Ovary (tissue), 9 donors: ENCODE data around the gene MRO. TPM values are rescaled to one million over a fixed set of nuclear protein-coding genes. Genes with fewer than 3 reads are reported as not detected.

Experiments used
- DNase-seq, 5 donors: peaks; one replicate each; pipeline ENCODE4 v3.0.0-alpha.2; 2019 to 2020
- H3K27ac ChIP-seq, 2 donors: fragments of 200-600 bp; one replicate each; pipeline versions ENCODE4 v1.5.1 to v1.8.0; 2019 to 2022
- H3K27me3 ChIP-seq: fragments of 200-600 bp; one replicate; pipeline ENCODE4 v1.8.0; 2022
- H3K36me3 ChIP-seq: fragments of 200-600 bp; sonication (generic); one replicate; pipeline ENCODE4 v1.5.1; 2019
- H3K4me1 ChIP-seq: one replicate; pipeline ENCODE4 v1.8.1; 2013; ENCODE audit warnings: mild to moderate bottlenecking, moderate library complexity; ENCODE audit not compliant: insufficient read depth
- H3K4me3 ChIP-seq: fragments of 200-600 bp; sonication (generic); one replicate; pipeline ENCODE4 v1.5.1; 2017
- H3K9me3 ChIP-seq, 2 donors: fragments of 200-600 bp in 1 of 2; sonication (generic) in 1 of 2; one replicate each; pipeline versions ENCODE4 v1.5.1 to v1.8.1; 2013 to 2019; ENCODE audit warnings: mild to moderate bottlenecking in 1 of 2, moderate library complexity in 1 of 2
- CTCF ChIP-seq, 3 donors: fragments of 450-650 bp in 2 of 3; fragments of 200-600 bp in 1 of 3; IDR thresholded peaks; one replicate each; pipeline versions ENCODE4 v1.5.1 to v1.8.0; 2016 to 2022; ENCODE audit warnings: antibody characterized with exemption in 3 of 3, mild to moderate bottlenecking in 1 of 3
- EP300 ChIP-seq: sonication (generic); formaldehyde crosslinking; IDR thresholded peaks from one replicate; pipeline ENCODE4 v1.6.1; 2017; ENCODE audit warnings: antibody characterized with exemption
- POLR2A ChIP-seq: fragments of 450-650 bp; IDR thresholded peaks from one replicate; pipeline ENCODE4 v1.6.1; 2017; ENCODE audit warnings: antibody characterized with exemption, mild to moderate bottlenecking, moderate library complexity
- WGBS, 3 donors: extraction: QIAGEN DNeasy Blood & Tissue Kit in 1 of 3; methylation state at CpG; one replicate each; pipeline versions ENCODE4 v1.1.5 to v1.1.7; 2013 to 2017; 5-methylcytosine and 5-hydroxymethylcytosine counted together
- intact Hi-C, 4 donors: fragments of 100-400 bp; cut with DNase I; formaldehyde crosslinking; loops; one replicate each; pipeline versions ENCODE4 v1.11.0 to v1.15.1; 2022 to 2023
- polyA plus RNA-seq, 2 donors: library from polyadenylated mRNA; stranded (reverse); fragments of 200-250 nt in 1 of 2; fragments of 350-450 nt in 1 of 2; fragmentation: Illumina TruSeq in 1 of 2; extraction: RNeasy Lipid Tissue Mini Kit (QIAGEN cat#74804) in 1 of 2; gene quantifications; one replicate each; pipeline ENCODE4 v1.2.3, GENCODE V29; 2013 to 2014
- total RNA-seq, 7 donors: library from RNA; depleted of rRNA in 2 of 7; stranded (reverse); fragments of >200 nt in 2 of 7; fragmentation: NEBNext Ultra II Directional in 3 of 7; extraction: Animal tissue kit (Norgen Biotek cat#: 25700) in 3 of 7; gene quantifications; one replicate each; pipeline versions ENCODE4 v1.1.0 to v1.2.4, GENCODE V29; 2016 to 2023
- donor health status: DM: no; HTN: no; CAD: no; lungs with moderate emphysema.
- donor health status: DM: no; HTN: no; CAD: no.
- donor health status: Bipolar disorder and iron deficiency.
- donor health status: DM: yes; HTN: yes; CAD: no.
- donor health status: DM: no; HTN: no; CAD: no.
- donor health status: DM: yes; HTN: yes; CAD: no.

Gene MRO
- total and polyA plus RNA-seq, 9 donors: 0.73 to 238 (median 3.2) TPM

DNA sequence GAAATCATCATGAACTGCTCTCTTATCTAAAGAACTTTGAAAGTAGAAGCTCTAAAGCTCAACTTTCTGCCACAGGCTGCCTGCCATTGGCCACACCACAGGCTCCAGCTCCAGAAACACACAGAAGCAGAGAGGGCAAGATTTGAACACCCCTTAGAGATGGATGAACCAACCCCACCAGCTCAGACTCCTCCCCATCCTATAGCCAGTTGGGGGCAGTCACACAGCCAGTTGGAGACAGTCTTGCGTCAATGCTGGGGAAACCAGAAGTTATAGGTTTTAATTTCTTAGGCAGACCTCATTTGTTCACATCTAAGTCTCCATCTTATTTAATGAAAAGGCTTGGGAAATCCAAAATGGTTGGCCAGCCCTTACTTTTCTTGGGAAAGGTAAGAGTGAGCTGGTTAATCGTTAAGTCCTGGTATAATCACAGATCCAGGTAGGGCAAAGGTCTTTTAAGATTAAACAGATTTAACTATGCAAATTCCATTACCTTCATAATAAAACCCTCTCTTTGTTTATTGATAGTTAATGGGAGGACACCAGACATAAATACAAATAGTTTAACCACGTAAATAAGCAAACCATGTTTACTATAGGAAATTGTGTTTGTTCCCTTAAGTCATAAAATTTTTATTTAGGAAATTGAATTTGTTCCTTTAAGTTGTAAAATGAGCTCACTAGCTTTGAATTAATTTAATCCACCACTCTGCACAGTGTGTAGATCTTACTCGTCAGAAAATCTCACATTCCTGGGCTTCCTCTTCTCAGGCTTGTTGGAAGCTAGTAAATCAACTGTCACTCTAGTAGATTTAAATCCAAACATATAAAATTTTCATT is 28.0 kb downstream of the MRO start:
- H3K9me3 ChIP-seq: no peaks in the 10 kb centered on the region
- no peak for TF ChIP-seq POLR2A
- TF ChIP-seq EP300: no peak
- no peak for TF ChIP-seq CTCF (IDR thresholded peaks at IDR 0.05)
- H3K27ac ChIP-seq: no peak overlapping the region
- WGBS, 3 donors: 78 to 87% (median 78%) methylated on average over 4 of the region's 4 CpGs
- DNase-seq: no peak
- no peak overlapping the region for H3K4me3 ChIP-seq
- no peaks in the 10 kb centered on the region for H3K4me1 ChIP-seq
- H3K27me3 ChIP-seq: no peaks in the 10 kb centered on the region
- intact Hi-C loops: no loop called here
- H3K36me3 ChIP-seq: no peaks in the 10 kb centered on the region

GRCh38 chr18:50790948-50791347 is 28.9 kb downstream of the MRO start:
- Histone ChIP-seq H3K9me3 (no peaks in the 10 kb centered on the region), H3K27me3 (no peaks in the 10 kb centered on the region), H3K36me3 (no peaks in the 10 kb centered on the region), H3K4me3 (no peak overlapping the region), H3K27ac (no peak overlapping the region), H3K4me1 (no peaks in the 10 kb centered on the region)
- TF ChIP-seq POLR2A: no peak
- intact Hi-C loops: no loop called here
- 54 to 60% (median 60%) methylated on average over 3 of the region's 3 CpGs for WGBS, 3 donors
- DNase-seq: no peak

DNA sequence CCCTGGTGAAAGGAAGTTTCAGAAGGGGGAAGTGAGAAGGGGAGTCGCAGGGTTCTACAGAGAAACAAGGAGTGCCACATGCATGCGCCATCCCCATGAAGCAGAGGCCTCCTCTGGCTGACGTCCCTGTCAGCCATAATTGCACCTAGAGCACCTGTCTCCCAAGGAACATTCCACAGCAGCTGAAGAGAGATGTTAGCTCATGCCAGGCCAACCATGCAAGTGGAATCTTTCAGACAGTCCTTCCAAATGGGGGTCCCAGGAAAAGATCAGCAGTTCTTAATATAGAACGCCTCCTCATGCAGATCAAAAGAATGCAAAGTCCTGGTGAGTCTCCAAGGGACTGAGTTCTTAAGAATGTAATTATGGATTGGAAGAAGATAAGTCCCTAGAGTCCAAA is 29.6 kb downstream of the MRO start:
- no peak for DNase-seq
- Histone ChIP-seq H3K4me3 (no peak overlapping the region), H3K36me3 (no peaks in the 10 kb centered on the region), H3K27me3 (no peaks in the 10 kb centered on the region), H3K27ac (no peak overlapping the region), H3K4me1 (no peaks in the 10 kb centered on the region), H3K9me3 (no peaks in the 10 kb centered on the region)
- intact Hi-C loops: no loop called here
- 63 to 77% (median 68%) methylated on average over 4 of the region's 4 CpGs for WGBS, 3 donors
- TF ChIP-seq POLR2A (no peak), CTCF (IDR thresholded peaks at IDR 0.05) (no peak), EP300 (no peak)

DNA sequence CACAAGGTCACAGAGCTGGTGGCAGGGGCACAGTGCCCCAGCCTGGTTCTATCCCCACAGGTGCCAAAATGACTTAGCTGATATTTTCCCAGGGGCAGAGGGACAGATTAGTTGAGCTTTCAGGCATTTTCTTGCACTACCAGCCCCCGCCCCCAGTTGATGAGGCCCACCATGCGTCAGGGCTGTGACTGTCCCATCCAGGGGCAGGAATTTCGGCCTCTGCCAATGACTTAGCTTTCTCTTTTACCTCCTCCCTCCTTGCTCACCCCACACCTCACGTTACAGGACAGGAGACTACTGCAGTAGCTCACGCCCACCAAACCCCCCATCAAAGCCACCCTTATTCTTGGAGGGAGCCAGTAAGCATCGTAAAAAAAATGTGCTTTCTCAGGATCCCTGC is 31.5 kb downstream of the MRO start:
- TF ChIP-seq CTCF (IDR thresholded peaks at IDR 0.05) (no peak), POLR2A (no peak), EP300 (no peak)
- intact Hi-C loops: no loop called here
- no peaks in the 10 kb centered on the region for H3K9me3 ChIP-seq
- H3K27ac ChIP-seq: no peak overlapping the region
- no peaks in the 10 kb centered on the region for H3K4me1 ChIP-seq
- H3K27me3 ChIP-seq: no peaks in the 10 kb centered on the region
- H3K36me3 ChIP-seq: no peaks in the 10 kb centered on the region
- DNase-seq: no peak
- no peak overlapping the region for H3K4me3 ChIP-seq
- 73 to 88% (median 83%) methylated on average over 6 of the region's 6 CpGs for WGBS, 3 donors

GRCh38 chr18:50786864-50787263 is 33.0 kb downstream of the MRO start:
- no peaks in the 10 kb centered on the region for H3K4me1 ChIP-seq
- TF ChIP-seq EP300 (no peak), CTCF (IDR thresholded peaks at IDR 0.05) (no peak), POLR2A (no peak)
- no peaks in the 10 kb centered on the region for H3K36me3 ChIP-seq
- H3K27ac ChIP-seq: no peak overlapping the region
- no peak for DNase-seq
- intact Hi-C loops: no loop called here
- H3K9me3 ChIP-seq: no peaks in the 10 kb centered on the region
- WGBS, 3 donors: 75 to 79% (median 76%) methylated on average over 3 of the region's 3 CpGs
- no peak overlapping the region for H3K4me3 ChIP-seq
- no peaks in the 10 kb centered on the region for H3K27me3 ChIP-seq
